Upper lobe of left lung (tissue), 4 donors: ENCODE results near the gene TSPAN17.

ENCODE experiments used
- EP300 ChIP-seq, 4 donors: sonication (generic); formaldehyde crosslinking; IDR thresholded peaks; one replicate each; pipeline ENCODE4 v1.5.1; 2017; ENCODE audit warnings: antibody characterized with exemption in 4 of 4, control low read depth in 2 of 4
- POLR2A ChIP-seq, 4 donors: fragments of 450-650 bp; IDR thresholded peaks; one replicate each; pipeline ENCODE4 v1.5.1; 2016 to 2017; ENCODE audit warnings: antibody characterized with exemption in 4 of 4, mild to moderate bottlenecking in 2 of 4
- TF ChIP-seq, protein P1 (sequence below), 6 experiments: fragments of 450-650 bp in 4 of 6; fragments of 200-600 bp in 2 of 6; sonication (generic) in 2 of 6; IDR thresholded peaks; one replicate each; pipeline ENCODE4 v1.5.1; 2016 to 2019; ENCODE audit warnings: antibody characterized with exemption in 6 of 6

DNA sequence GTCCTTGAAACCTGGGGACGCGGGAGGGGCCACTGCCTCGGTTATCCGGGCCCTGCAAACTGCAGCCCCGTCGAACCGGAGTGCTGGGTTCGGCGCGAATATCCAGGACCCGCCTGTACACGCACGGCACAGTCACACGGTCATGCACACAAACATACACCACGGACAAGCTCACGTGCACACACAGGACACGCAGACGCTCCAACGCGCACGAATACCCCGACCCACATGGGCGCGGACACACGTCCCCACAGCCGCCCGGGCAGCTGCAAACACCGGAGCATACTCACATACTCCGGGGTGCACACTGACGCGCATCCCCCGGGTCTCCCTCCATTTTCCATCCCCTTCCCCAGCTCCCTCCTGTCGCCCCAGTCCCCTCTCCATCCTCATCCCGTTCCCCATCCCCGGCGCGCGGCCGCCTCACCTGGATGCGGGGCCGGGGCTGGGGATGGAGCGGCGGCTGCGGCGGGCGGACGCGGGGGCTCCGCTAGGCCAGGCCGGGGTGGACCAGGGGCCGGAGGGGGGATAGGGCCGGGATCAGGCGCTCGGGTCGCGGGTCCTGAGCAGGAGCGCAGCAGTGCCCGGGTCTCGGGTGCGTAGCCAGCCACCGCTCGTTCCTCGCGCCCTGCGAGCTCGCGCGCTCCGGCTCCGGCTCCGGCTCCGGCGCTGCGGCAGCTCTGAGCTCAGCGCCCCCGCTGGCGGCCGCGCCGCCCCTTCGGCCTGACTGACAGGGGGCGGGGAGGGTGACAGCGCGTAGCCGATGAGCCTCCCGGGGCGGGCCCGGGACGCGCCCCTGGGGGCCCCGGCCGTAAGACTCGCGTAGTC, 17.2 kb upstream of the TSPAN17 start, which contains the start of the genes EIF4E1B and SNCB:
- TF ChIP-seq, protein P1, sequence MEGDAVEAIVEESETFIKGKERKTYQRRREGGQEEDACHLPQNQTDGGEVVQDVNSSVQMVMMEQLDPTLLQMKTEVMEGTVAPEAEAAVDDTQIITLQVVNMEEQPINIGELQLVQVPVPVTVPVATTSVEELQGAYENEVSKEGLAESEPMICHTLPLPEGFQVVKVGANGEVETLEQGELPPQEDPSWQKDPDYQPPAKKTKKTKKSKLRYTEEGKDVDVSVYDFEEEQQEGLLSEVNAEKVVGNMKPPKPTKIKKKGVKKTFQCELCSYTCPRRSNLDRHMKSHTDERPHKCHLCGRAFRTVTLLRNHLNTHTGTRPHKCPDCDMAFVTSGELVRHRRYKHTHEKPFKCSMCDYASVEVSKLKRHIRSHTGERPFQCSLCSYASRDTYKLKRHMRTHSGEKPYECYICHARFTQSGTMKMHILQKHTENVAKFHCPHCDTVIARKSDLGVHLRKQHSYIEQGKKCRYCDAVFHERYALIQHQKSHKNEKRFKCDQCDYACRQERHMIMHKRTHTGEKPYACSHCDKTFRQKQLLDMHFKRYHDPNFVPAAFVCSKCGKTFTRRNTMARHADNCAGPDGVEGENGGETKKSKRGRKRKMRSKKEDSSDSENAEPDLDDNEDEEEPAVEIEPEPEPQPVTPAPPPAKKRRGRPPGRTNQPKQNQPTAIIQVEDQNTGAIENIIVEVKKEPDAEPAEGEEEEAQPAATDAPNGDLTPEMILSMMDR (IDR thresholded peaks at IDR 0.05): no peak
- TF ChIP-seq POLR2A (IDR thresholded peaks at IDR 0.05) (no peak), EP300 (IDR thresholded peaks at IDR 0.05) (no peak)
